GM19452 (cell line): ENCODE measurements around the gene DHRS7C.

Experiments
- ATAC-seq: cut with Tn5 transposase; IDR thresholded peaks from one replicate; pipeline ENCODE4 v1.9.1; 2021; ENCODE audit not compliant: unreplicated experiment

The DHRS7C gene, protein sequence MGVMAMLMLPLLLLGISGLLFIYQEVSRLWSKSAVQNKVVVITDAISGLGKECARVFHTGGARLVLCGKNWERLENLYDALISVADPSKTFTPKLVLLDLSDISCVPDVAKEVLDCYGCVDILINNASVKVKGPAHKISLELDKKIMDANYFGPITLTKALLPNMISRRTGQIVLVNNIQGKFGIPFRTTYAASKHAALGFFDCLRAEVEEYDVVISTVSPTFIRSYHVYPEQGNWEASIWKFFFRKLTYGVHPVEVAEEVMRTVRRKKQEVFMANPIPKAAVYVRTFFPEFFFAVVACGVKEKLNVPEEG

DNA sequence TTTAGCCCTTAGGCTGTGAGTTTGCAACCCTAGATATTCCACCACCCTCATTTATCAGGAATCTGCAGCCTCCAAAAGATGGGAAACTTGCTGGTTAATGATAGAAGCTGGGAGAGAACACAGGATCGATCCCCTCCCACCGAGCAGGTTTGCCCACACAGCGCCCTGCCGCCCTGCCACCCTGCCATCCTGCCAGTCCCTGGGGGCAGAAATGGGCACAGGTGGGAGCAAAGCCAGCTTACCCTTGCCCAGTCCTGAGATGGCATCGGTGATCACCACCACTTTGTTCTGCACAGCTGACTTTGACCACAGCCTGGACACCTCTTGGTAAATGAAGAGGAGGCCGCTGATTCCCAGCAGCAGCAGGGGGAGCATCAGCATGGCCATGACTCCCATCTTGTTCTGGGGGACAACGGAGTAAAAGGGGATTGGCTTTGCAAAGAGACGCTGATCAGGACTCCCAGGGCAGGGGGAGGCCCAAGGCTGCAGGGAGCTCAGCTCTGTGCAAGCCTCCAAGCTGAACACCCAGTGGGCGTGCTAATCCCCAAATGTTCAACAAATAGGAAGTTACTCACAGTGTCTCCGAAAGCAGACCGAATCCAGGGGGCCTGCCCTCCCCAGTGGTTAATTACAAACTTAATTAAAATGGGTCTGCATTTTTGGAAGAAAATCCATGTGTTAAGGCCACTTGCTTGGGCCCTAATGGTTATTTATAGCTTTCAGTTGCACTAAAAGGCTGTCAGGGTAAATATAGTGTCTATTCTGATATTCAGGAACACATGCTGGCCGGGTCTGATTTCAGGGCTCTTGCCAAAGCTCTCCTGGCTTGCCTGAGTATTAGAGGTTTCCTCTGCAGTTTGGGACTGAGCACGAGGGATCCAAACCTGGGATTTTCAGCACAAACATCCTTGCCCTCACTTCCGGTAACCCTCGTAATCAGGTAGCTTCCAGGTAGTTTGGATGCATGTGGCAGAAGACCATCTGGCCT lies at the start of gene DHRS7C:
Gene DHRS7C (minus strand): TSS at position 704 of the 988 bp plus-strand sequence. CDS start 308 bp downstream, at position 396.
- no peak for ATAC-seq

DNA sequence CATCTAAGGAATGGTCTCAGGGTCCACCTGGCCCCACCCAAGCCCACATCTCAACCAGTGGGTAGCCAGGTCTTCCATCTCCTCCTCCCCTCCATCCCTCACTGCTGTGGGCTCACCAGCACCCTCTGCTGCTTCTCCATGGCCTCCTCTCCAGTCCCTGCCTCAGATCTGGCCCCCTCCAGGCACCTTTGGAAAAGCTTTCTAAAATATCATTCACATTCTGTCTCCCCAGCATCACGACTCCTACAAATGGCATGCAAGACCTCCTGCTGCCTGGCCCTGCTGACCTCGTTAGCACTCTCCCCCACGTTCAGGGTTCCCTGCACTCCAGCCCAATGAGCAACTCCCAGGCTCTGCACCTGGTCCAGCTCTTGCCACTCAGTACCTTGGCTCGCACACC lies 48.0 kb upstream of the DHRS7C start:
- ATAC-seq: no peak

DNA sequence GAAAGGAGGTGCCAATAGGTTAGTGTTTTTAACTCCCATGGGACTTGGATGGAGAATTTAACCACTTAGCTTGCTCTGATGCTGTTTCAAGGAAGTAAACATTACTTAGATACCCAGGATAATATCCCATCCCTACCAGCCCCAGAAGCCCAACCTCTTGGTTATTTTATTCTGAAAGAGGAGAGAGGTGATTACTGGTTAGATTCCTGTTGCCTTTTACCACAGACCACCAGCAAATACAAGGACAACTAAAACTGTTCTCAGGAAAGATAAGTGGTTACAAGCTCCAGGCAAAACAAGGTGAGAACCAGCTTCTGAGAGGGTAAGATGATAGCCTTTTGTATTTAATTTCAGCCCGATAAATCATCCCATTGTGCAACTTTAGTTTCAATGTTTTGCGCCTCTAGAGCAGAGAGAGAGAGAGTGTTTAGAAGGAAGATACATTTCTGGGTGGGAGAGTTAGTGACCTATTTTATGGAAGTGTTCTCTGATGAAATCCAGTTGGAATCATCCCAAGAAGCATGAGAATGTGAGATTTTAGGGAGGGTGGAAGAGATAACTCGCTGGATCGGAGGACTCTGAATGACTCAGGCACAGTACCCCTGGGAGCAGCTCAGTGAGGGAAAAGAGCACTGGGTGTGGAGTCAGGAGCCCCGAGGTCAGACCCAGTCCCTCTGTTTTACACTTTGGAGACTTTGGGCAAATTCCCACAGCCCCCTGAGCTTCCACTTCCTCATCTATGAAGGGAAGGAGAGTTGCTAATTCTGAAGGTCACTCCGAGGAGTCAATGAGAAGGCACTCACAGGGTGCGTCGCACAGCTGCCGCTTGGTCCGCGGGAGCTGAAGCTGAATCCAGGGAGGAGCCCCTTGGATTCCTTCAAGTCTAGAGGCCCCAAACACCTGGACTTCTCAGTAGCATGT lies 46.4 kb upstream of the DHRS7C start:
- ATAC-seq: no peak

DNA sequence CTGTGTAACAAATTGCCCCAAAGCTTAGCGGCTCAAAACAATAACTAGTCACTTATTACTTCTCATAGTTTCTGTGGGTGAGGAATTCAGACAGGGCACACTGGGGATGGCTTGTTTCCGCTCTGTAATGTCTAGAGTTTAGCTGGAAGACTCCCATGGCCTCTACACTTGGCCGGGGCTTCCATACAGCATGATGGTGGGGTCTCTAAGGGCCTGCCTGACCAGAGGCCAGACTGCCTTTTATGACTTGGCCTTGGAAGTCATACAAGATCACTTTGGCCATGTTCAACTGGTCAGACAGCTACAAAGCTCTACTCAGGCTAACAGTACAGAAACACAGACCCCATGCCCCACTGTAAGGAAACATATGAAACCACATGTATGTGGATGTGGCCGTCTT lies 42.5 kb upstream of the DHRS7C start:
- ATAC-seq: no peak

DNA sequence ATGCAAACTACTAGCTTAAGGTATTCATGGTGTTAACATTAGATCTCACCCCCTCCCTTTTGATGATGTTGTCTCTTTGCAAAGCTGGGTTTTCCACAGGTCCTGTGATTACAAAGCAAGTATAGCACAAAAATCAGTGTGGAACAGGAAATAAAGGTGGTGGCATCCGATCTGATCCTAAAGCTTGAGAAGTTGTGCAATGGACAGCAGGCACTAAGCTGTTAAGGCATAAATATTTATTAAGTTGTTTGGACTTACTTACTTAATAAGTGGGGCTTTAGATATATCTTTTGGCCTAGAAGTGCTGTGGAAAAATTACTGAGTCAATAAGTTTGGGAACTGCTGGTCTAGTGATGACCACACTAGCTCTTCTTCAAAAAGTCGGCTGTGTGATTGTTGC lies 39.3 kb upstream of the DHRS7C start:
- ATAC-seq: no peak

DNA sequence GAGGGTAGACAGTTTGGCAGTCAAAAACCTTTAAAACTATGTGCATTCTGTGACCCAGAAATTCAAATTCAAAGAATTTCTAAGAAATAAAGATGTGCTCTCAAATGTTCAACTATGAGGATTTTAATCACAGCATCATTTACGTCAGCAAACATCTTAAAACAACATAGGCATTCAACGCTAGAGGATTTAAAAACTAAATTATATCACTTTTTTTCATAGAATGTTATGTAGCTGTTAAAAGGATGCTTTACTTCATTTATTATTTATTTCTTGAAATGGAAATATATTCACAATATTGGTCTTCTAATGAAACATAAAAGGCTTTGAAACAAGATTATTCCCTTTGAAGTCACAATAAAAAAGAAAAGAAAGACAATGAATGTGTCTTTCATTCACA lies 38.0 kb upstream of the DHRS7C start:
- no peak for ATAC-seq

DNA sequence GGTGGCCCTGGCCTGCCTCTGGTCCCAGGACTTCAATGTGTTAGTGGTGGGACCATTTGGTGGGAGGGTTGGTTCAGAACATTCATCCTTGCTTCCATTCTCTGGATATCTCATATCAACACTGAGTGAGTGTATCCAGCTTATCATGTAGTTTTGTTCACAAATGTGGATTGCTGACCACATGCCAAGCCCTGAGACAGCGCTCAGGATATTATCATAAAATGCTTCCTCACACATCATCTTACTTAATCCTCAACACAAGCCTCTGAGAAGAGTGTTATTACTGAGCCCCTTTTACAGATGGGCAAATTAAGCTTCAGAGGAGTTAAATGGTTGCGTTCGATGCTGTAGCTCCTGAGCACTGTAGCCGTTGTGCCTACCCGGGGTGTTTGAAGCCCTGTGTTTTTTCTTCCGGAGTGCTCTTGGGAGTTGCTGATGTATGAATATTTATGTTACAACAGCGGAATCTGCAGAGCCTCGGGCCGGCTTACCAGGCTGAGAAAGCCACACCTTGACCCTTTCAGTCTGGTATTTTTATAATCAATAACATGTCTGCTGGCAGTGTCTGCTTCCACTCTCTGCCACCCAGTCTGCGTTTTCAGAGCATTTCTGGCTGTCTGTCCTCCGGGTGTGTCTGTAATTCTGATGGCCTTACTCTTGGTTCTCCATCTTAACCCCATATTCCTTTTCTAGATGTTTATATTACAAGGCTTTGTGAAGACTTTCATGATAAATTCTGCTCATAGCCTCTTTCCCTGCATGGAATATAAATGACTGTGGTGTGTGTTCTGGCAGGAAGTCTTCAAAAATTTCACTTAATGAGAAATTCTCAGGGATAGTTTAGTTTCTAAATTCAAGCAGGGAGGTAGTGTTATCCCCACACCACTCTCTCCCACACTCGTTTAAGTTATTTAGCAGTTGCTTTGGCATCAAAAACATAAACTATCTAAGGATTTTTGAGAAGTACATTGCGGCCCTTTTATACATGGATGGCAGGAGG lies 37.2 kb upstream of the DHRS7C start:
- no peak for ATAC-seq

DNA sequence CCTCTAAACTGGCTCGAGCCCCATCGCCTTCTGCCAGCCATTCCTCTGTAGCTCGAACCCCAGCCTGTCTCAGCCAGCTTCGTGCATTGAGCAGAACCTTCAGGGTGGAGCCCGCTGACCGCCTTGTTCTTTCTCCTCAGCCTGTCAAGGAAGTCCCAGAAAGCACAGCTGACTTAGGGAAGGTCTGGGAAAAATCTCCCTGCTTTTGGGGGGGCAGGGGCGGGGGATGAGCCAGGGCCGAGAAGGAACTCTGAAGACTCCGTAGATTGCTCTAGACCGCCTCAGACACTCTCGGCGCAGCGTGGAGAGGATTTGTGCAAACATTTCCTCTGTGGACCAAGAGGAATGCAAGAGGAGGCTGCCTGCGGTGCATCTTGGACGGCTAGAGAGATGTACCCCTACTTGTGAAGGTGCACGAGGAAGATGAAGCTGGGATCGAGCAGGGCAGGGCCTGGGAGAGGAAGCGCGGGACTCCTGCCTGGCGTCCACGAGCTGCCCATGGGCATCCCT lies 34.3 kb upstream of the DHRS7C start, which contains the start of gene GLP2R:
Gene GLP2R (plus strand): TSS at position 284 of the 510 bp plus-strand sequence. CDS start 140 bp downstream, at position 424.
- ATAC-seq: no peak

DNA sequence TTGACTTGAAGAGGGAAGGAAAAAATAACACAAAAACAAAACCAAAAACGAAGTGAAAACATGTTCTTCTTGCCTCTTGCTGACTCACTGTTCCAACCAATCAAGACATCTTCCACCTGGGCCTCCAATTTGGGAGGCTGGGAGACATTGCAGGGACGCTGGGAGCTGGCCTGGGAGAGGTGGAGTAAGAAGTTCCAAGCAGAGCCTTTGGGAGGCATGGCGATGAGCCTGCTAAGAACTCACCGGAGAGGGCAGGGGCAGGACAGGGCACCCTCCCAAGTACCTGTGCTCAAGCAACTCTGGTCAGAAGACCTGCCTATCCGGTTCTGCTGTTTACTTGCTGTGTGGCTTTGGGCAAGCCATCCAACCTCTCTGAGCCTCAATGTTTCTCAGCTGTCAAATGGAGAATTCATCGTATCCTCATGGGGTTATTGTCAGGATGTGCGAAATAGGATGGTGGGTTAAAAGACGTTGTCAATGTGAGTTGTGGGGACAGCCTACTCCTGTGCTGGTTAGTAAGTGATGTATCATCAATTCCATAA lies 33.5 kb upstream of the DHRS7C start:
- no peak for ATAC-seq

DNA sequence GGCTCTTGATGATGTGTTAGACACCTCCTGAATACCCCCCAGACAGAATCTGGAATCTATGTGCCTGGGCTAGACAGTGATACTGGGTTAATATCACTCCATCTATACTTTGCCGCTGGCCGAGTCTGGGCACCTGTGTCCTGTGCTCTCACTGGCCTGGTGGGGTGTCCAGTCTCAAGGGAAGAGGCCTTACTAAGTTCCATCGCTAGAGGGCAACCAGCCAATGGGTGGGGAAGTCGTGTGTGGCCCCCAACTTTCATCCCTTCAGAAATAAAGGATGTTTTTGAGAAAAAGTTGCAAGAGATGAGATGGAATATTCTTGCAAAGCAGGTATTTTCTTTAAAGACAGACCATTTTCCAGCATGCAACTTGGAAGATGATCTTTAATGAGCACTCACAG lies 32.7 kb upstream of the DHRS7C start:
- ATAC-seq: no peak

DNA sequence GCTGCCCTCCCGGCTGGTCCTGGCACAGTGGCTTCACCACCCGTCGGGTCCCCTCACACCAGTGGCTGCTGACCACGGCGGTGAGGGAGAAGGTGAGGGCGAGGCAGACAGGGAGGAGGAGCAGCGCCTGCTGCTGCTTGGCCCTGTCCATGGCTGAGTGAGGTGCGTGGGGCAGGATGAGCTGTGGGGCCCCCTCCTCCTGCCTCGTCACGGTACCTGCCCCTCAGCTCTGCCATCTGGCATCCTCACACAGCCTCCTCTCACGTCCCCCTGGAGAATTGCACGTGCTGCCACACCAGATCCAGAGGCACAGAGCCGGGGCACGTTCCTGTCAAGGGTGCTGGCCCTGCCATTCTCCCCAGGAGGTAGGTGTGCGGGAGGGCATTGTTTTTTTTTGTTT lies 30.5 kb upstream of the DHRS7C start, which contains the start of gene GSG1L2:
Gene GSG1L2 (minus strand): TSS at position 159 of the 400 bp plus-strand sequence. CDS start 8 bp downstream, at position 151.
- no peak for ATAC-seq

DNA sequence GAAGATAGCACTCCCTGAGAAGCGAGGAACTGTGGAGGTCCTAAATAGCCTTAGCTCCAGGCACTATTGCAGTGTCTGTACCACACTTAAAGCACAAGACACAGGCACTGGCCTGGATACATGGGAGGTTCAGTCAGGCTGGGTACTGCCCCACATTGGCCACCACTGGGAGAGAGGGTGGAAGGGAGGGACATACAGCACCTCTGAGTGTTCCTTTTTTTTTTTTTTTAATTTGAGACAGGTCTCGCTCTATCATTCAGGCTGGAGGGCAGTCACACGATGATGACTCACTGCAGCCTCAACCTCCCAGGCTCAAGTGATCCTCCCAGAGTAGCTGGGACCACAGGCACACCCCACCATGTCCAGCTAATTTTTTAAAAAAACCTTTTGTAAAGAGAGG lies 29.1 kb upstream of the DHRS7C start:
- no peak for ATAC-seq

DNA sequence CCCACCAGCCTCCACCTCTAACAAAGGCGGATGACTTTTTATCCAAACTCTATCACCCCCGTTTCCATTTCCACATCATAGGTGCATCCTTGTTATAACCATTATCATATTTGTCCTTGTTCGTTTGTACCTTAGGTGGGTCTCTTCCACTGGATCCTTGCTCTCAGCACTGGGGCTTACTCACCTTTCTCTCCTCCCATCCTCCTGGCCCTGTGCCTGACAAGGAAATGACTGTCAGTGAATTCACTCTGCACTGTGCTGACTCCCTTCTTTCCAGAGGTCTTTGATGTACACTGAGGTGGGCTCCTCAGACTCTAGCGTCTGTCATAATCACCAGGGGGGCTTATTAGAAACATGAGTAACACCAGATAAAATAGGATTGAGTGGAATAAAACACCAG lies 27.4 kb upstream of the DHRS7C start:
- ATAC-seq: no peak

DNA sequence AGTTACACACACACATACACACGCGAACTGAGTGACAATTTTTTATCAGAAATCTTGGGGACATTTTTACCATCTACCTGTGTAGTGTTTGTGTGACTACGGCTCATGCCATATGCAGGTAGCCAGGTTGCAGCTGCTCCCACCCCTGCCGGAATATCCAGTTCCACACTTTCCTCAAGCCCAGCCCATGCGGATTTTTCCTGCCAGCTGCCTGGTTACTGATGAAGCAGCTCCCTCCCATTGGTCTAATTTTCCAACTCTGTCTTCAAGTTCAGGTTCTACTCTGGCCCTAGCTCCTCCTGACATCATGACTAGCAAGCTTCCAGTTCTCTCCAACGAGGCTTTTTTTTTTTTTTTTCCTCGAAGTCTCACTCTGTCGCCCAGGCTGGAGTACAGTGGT lies 25.7 kb upstream of the DHRS7C start:
- ATAC-seq: no peak

DNA sequence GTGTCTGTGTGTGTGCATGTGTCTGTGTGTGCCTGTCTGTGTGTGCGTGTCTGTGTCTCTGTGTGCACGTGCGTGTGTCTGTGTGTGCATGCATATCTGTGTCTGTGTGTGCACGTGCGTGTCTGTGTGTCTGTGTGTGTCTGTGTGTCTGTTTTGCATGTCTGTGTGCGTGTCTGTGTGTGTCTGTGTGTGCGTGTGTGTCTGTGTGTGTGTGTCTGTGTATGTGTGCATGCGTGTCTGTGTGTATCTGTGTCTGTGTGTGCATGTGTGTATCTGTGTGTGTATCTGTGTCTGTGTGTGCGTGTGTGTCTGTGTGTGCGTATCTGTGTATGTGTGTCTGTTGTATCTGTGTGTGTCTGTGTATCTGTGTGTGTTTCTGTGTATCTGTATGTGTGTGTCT lies 25.1 kb upstream of the DHRS7C start:
- ATAC-seq: no peak

DNA sequence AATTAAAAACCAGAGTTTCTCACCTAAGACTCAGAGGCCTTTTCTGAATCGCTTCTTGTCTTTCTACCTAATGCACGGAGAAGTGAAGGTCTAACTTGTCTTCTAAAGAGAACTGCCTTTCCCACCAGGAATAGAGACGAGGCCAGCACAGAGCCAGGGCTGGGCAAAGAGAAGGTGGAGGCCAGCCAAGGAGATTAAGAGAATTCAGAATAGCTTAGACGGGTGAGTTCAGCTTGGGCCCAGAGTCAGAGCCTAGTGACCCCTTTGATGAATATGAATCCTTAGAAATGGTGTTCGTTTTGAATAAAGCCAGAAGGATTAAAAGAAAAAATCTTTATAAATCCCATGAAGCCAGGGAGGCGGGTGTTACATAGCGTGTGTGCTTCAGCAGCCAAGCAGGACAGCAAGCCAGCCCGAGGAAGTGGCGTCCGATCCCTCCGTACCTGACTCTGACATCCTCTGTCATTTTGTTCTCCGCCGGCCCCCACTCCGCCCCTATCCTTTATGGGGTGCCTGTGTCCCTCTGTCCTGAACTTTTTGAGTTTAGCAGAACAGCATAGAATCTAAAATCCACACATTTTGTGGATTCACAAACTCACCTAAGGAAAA lies 23.0 kb upstream of the DHRS7C start:
- no peak for ATAC-seq

DNA sequence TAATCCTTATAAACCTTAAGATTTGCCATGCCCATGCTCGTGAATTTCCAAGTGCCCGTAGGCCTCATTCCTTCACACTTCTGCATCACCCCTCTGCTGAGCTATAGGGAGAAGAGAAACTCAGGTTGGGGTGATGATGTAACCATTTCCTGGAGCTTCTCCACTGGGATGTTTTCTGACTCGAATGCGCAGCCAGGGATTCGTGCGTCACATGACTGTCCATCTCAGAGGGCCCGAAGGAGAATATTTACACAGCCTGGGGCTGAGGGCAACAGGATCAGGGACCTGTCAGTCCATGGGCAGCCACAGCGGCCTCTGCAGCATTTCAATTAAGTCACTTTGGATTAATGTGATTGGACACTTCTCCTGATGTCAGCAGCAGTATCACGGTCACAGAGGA lies 21.8 kb upstream of the DHRS7C start:
- no peak for ATAC-seq

DNA sequence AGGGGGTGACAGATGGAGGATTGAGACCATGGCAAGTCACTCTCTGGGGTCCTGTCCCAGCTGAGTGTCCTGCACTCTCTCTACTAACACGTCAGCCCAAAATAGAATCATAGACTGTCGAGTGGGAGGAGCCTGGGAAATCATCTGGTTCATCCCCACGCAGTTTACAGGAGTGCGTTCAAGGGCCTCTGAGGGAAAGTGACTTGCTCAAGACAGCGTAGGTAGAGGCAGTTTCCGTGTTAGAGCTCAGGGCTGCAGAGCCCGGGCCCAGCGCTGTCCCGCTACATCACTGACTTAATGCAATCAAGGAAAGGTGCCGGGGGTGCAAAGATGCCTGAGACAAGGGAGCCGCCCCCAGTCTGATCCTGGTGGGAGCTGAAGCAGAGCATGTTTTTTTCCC lies 20.1 kb upstream of the DHRS7C start:
- ATAC-seq: no peak

DNA sequence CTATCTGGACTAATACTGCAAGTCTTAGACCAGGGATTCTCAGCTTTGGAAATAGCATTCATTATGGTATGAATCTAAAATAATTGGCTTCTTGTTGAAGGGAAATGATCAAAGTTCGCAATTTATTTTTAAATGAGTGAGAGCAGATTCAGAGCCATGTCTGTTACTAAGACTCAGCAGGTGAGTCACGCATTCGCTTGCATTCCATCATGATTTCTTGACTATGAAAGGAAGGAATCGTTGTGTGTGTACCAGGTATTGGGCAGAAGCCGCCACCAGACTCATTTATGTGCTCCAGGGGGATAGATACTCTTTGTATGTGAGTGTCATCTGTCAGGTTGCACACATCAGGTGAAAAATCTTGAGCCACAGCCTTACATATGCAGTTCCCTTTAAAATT lies 19.7 kb upstream of the DHRS7C start:
- ATAC-seq: no peak
